PFSK-1 (cell line): Measurements from ENCODE around the gene UBASH3A.

Source experiments
- FOXP2 ChIP-seq: optimal IDR thresholded peaks from 2 replicates; pipeline ENCODE3; 2011; ENCODE audit warnings: borderline replicate concordance, control low read depth, inconsistent platforms; ENCODE audit not compliant: insufficient read depth; ENCODE audit errors: extremely low read length, extremely low read depth
- POLR2AphosphoS5 ChIP-seq: IDR thresholded peaks from 2 replicates; pipeline ENCODE4 v1.6.1; 2012; ENCODE audit warnings: low read depth, mild to moderate bottlenecking, control low read depth, low read length, moderate library complexity
- SIN3A ChIP-seq: IDR thresholded peaks from 2 replicates; pipeline ENCODE4 v1.6.1; 2012; ENCODE audit warnings: mild to moderate bottlenecking, low read length, moderate library complexity, borderline replicate concordance; ENCODE audit not compliant: insufficient read depth
- TAF1 ChIP-seq: IDR thresholded peaks from 2 replicates; pipeline ENCODE4 v1.6.1; 2012; ENCODE audit warnings: low read length, control low read depth, borderline replicate concordance; ENCODE audit not compliant: insufficient read depth
- TF ChIP-seq, protein P1 (sequence below), 2 experiments: IDR thresholded peaks; 2 replicates each; pipeline versions ENCODE4 v1.6.1 to v1.8.0; 2011 to 2012; ENCODE audit warnings: low read depth in 2 of 2, low read length in 2 of 2, control low read depth in 1 of 2, inconsistent platforms in 1 of 2, mild to moderate bottlenecking in 1 of 2, moderate library complexity in 1 of 2; ENCODE audit not compliant: insufficient read depth in 1 of 2

The UBASH3A gene

DNA sequence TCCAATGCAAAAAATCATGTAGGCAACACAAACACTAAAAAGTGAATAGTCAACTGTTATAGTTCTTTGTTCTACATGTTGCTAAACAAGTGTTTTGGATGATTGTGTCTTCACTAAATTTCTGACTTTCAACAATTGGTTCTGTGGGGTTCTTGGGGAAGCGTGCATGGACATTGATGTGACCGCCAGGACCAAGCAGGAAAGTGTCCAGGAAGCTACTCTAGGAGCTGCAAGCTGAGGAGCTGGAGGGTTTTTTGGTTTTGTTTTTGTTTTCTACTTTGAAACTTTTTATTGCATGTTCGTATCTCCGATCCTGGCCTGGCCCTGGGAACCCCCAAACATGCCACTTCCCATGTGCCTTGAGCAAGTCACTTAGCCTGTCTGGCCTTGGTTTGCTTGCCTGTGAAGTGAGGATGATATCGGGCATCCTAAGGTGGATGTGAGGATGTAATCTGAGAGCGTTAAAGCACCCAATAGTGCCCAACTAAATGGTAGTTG lies 15.8 kb upstream of the UBASH3A start:
- no peak for TF ChIP-seq SIN3A
- TF ChIP-seq FOXP2, result no peak

DNA sequence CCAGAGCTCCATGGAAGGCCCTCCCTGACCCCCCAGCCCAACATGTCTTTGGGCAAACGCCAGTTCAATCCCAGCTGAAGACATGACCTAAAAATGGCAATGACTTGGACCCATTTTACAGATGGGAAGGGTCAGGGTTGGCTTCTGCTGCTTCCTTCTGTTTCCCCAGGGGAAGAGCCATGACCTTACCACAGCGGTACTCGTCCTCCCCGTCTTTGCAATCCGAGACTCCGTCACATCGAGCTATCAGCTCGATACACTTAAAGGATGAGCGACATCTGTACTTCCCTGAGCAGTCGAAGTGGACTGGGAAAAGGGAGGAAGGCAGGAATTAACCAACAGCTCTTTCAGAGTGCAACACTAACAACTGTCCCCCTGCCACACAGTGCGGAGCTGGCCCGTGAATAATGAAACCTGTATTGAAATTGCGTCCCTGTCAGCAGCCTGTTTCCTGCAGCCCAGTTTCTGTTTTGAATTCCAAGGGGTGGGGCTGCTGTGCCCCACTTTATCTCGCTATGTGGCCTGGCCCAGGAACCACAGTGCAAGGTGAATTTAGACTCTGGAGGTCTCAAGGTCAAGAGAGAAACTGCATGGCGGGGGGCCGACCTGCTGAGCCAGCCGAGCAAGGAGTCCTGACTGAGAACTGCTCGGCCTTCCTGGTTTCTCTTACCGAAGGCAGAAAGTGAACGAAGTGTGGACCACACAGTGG lies 14.8 kb upstream of the UBASH3A start:
- TF ChIP-seq, protein P1, sequence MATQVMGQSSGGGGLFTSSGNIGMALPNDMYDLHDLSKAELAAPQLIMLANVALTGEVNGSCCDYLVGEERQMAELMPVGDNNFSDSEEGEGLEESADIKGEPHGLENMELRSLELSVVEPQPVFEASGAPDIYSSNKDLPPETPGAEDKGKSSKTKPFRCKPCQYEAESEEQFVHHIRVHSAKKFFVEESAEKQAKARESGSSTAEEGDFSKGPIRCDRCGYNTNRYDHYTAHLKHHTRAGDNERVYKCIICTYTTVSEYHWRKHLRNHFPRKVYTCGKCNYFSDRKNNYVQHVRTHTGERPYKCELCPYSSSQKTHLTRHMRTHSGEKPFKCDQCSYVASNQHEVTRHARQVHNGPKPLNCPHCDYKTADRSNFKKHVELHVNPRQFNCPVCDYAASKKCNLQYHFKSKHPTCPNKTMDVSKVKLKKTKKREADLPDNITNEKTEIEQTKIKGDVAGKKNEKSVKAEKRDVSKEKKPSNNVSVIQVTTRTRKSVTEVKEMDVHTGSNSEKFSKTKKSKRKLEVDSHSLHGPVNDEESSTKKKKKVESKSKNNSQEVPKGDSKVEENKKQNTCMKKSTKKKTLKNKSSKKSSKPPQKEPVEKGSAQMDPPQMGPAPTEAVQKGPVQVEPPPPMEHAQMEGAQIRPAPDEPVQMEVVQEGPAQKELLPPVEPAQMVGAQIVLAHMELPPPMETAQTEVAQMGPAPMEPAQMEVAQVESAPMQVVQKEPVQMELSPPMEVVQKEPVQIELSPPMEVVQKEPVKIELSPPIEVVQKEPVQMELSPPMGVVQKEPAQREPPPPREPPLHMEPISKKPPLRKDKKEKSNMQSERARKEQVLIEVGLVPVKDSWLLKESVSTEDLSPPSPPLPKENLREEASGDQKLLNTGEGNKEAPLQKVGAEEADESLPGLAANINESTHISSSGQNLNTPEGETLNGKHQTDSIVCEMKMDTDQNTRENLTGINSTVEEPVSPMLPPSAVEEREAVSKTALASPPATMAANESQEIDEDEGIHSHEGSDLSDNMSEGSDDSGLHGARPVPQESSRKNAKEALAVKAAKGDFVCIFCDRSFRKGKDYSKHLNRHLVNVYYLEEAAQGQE (IDR thresholded peaks at IDR 0.05; ENCODE audit: insufficient read depth in 1 of 2, low read depth in 2 of 2, low read length in 2 of 2), result no peak
- no peak for TF ChIP-seq SIN3A
- no peak for TF ChIP-seq TAF1
- no peak for TF ChIP-seq POLR2AphosphoS5
- TF ChIP-seq FOXP2, result no peak

DNA sequence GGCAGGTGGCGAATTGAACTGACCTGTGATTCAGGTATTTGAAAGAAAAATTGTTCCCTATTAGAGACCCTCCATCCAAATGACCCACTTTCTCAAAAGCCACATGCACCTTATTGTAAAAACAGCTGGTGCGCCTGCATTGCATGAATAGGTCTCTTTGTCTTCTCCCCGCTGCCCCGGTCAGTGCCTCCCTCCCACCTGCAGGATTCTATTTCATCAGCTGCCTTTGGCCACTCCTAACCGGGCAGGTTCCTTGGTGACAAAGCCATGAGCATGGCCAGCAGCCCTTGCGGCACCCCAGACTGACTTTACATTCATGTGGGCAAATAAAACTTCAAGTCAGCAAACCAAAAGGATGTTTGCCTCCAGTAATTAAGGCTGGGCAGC lies 14.3 kb upstream of the UBASH3A start:
- TF ChIP-seq TAF1 (no peak), FOXP2 (no peak), POLR2AphosphoS5 (no peak), SIN3A (no peak)
- TF ChIP-seq, protein P1 (IDR thresholded peaks at IDR 0.05; ENCODE audit: insufficient read depth in 1 of 2, low read depth in 2 of 2, low read length in 2 of 2), result no peak

DNA sequence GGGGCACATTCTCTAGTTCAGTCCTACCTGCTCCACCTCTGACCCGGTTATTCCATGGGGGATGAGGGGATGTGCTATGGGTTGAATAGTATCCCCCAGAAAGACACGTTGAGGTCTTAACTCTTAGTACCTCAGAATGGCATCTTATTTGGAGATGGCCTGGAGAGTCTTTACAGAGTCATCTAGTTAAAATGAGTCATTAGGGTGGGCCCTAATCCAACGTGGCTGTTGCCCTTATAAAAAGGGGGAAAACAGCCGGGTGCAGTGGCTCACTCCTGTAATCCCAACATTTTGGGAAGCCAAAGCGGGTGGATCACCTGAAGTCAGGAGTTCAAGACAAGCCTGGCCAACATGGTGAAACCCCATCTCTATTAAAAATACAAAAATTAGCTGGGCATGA lies 13.5 kb upstream of the UBASH3A start:
- TF ChIP-seq FOXP2 (no peak), TAF1 (no peak), POLR2AphosphoS5 (no peak)

DNA sequence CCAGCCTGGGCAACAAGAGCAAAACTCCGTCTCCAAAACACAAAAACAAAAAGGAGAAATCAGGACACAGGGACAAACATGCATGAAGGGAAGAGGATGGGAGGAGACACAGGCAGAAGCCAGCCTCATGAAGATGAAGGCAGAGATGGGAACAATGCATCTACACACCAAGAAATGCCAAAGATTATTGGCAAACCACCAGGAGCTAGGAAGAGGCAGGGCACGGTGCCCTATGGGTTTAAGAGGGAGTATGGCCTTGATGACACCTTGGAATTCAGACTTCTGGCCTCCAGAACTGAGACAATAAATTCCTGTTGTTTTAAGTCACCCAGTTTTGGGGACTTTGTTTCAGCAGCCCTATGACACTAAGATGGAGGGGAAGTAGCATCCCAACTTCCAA lies 13.0 kb upstream of the UBASH3A start:
- no peak for TF ChIP-seq SIN3A
- TF ChIP-seq TAF1, result no peak
- TF ChIP-seq, protein P1 (IDR thresholded peaks at IDR 0.05; ENCODE audit: insufficient read depth in 1 of 2, low read depth in 2 of 2, low read length in 2 of 2), result no peak
- TF ChIP-seq FOXP2, result no peak
- TF ChIP-seq POLR2AphosphoS5, result no peak

DNA sequence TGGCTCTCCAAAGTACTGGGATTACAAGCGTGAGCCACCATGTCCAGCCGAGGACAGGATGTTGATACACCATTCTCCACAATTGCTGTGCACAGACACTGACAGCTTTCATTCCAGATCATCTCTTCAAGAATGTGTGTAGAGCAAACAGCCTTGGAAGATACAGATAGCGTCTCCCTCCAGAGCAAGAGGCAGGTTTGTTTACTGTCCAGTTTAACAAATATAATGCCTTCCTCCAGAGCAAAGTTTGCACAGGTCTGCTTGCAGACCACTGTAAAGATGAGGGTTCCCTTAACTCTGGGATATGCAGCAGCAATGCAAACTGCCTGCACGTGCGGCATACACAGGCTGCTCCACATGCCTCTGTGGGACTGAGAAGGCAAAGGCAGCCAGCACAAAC lies 12.4 kb upstream of the UBASH3A start:
- TF ChIP-seq SIN3A (no peak), FOXP2 (no peak), TAF1 (no peak), POLR2AphosphoS5 (no peak)
- TF ChIP-seq, protein P1 (IDR thresholded peaks at IDR 0.05; ENCODE audit: insufficient read depth in 1 of 2, low read depth in 2 of 2, low read length in 2 of 2), result no peak
